Smooth muscle cell of the pulmonary artery (primary cell): ENCODE measurements around the gene COBLL1. TPM values are rescaled to one million over a fixed set of nuclear protein-coding genes. Genes with fewer than 3 reads are reported as not detected.

Experiments
- total RNA-seq: library from RNA; depleted of rRNA; stranded (reverse); fragments of >200 nt; gene quantifications from 2 replicates; pipeline ENCODE4 v1.2.3, GENCODE V29; 2014

Gene COBLL1
- 13.3 and 16.1 TPM in 2 replicates for total RNA-seq

GRCh38 chr2:164841719-164842623 lies at the start of gene COBLL1:
Gene COBLL1 (minus strand): TSS chr2:164841823. CDS start chr2:164841196, 627 bp downstream.

Other genes with a start within 250 kb of the COBLL1 start
- 4.1 and 10.4 TPM in 2 replicates for gene GRB14, start 220.3 kb downstream of the COBLL1 start, total RNA-seq
- gene SLC38A11, start 113.7 kb upstream of the COBLL1 start, total RNA-seq: 0.13 and 0.83 TPM in 2 replicates